PC-9 (cell line): ENCODE measurements around the gene ADRA1B. TPM values are rescaled to one million over a fixed set of nuclear protein-coding genes. Genes with fewer than 3 reads are reported as not detected.

Source experiments
- BruUV-seq: library from RNA; stranded (reverse); fragments of 400-500 nt; replicated peaks from 2 replicates; lab custom pipeline; 2021; lab: Mats Ljungman, UMichigan
- CTCF ChIA-PET: fragments of 300-600 bp; sonication (Branson Sonifier 250); formaldehyde crosslinking; loops from one replicate; lab custom pipeline; 2022; ENCODE audit warnings: antibody characterized with exemption; lab: Charles Lee
- POLR2A ChIA-PET: fragments of 300-600 bp; sonication (Branson Sonifier 250); formaldehyde crosslinking; loops from one replicate; lab custom pipeline; 2022; ENCODE audit warnings: antibody characterized with exemption; ENCODE audit not compliant: unreplicated experiment; lab: Charles Lee
- DNase-seq, 2 experiments: peaks; one replicate each; pipeline versions ENCODE4 v3.0.0 to v3.0.0-alpha.2; 2015 to 2022; ENCODE audit warnings: mixed read lengths in 1 of 2
- H2AFZ ChIP-seq: fragments of 200-600 bp; sonication (generic); 2 replicates; pipeline ENCODE4 v1.8.1; 2017; ENCODE audit warnings: antibody characterized with exemption
- H3F3A ChIP-seq: fragments of 200-600 bp; sonication (generic); 2 replicates; pipeline ENCODE4 v1.8.1; 2017; ENCODE audit warnings: antibody characterized with exemption, mild to moderate bottlenecking, low read depth; ENCODE audit not compliant: insufficient read depth
- H3K27ac ChIP-seq: fragments of 200-600 bp; sonication (generic); 2 replicates; pipeline ENCODE4 v1.6.1; 2016; ENCODE audit warnings: mixed run types
- H3K27me3 ChIP-seq: fragments of 200-600 bp; sonication (generic); 2 replicates; pipeline ENCODE4 v1.6.1; 2016; ENCODE audit warnings: low read depth, mixed run types; ENCODE audit not compliant: insufficient read depth
- H3K36me3 ChIP-seq: fragments of 200-600 bp; sonication (generic); 2 replicates; pipeline ENCODE4 v1.6.1; 2016; ENCODE audit warnings: low read depth, mixed run types
- H3K4me1 ChIP-seq: fragments of 200-600 bp; sonication (generic); replicated peaks from 2 replicates; pipeline ENCODE4 v1.6.1; 2016; ENCODE audit warnings: mixed run types; ENCODE audit not compliant: insufficient read depth
- H3K4me2 ChIP-seq: fragments of 200-600 bp; sonication (generic); 2 replicates; pipeline ENCODE4 v1.6.1; 2017; ENCODE audit warnings: mixed run types
- H3K4me3 ChIP-seq: fragments of 200-600 bp; sonication (generic); 2 replicates; pipeline ENCODE4 v1.6.1; 2016; ENCODE audit warnings: mixed run types
- H3K79me2 ChIP-seq: fragments of 200-600 bp; sonication (generic); 2 replicates; pipeline ENCODE4 v1.6.1; 2017; ENCODE audit warnings: low read depth, mixed run types
- H3K9me2 ChIP-seq: fragments of 200-600 bp; sonication (generic); 2 replicates; pipeline ENCODE4 v1.8.1; 2017; ENCODE audit warnings: mild to moderate bottlenecking; ENCODE audit not compliant: insufficient read depth
- H3K9me3 ChIP-seq: fragments of 200-600 bp; sonication (generic); 2 replicates; pipeline ENCODE4 v1.8.1; 2016; ENCODE audit warnings: low read depth; ENCODE audit not compliant: insufficient read depth
- H4K20me1 ChIP-seq: fragments of 200-600 bp; sonication (generic); 2 replicates; pipeline ENCODE4 v1.8.1; 2017; ENCODE audit not compliant: insufficient read depth
- EZH2 ChIP-seq: fragments of 200-600 bp; sonication (generic); IDR thresholded peaks from 2 replicates; pipeline ENCODE4 v1.8.0; 2017; ENCODE audit warnings: antibody characterized with exemption, low read depth
- intact Hi-C: fragments of 100-400 bp; cut with micrococcal nuclease; formaldehyde crosslinking; loops from one replicate; pipeline ENCODE4 v1.10.0; 2022; ENCODE audit not compliant: unreplicated experiment
- total RNA-seq: library from RNA; stranded (reverse); gene quantifications from 2 replicates; pipeline ENCODE4 v1.2.3, GENCODE V29; 2021
- TF ChIP-seq, protein P1 (sequence below): fragments of 200-600 bp; sonication (generic); conservative IDR thresholded peaks from 2 replicates; pipeline ENCODE4 v1.6.1; 2017; ENCODE audit warnings: mixed run types, antibody characterized with exemption, mild to moderate bottlenecking, moderate library complexity

ADRA1B gene
- total RNA-seq, 1 experiment from 2014 or later, result 4.6 TPM

DNA sequence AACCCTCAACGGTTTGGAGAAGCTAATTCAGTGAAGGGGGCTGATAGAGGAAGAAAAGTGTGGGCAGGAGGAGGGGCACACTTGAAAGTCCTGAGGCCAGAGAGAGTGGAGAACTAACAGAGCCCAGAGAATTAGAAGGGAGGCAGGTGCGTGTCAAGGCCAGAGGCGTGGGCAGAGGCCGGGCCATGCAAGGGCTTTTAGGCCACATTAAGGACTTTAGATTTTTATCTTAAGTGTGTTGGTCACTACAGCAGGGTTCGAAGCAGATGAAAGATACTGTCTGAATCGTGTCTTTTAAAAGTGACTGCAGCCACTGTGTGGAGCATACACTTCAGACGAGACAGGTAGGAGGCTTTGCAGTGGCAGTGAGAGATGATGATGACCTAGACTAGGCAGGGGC, 6.7 kb downstream of the ADRA1B start:
- POLR2A ChIA-PET, result no interaction called here
- Histone ChIP-seq H3K27me3 (no peaks in the 10 kb centered on the region), H3K9me2 (no peaks in the 10 kb centered on the region), H3K4me2 (no peak overlapping the region), H3K9me3 (no peaks in the 10 kb centered on the region), H3K79me2 (peaks cover 48% of the 10 kb centered on the region), H2AFZ (no peak overlapping the region), H3K4me1 (peaks cover 41% of the 10 kb centered on the region), H3K36me3 (no peaks in the 10 kb centered on the region), H3K27ac (no peak overlapping the region), H3K4me3 (no peak overlapping the region), H4K20me1 (0 out of 2 replicates have a peak, but pooled peaks cover 5% of the 10 kb centered on the region), H3F3A (no peaks in the 10 kb centered on the region; the same call in 1 of the 2 replicates)
- CTCF ChIA-PET, result interaction anchor here (0.6 kb wide), 1 partner anchor 467 kb away, joined by 3 read pairs; no protein-coding TSS in a partner anchor
- intact Hi-C loops, result no loop called here
- TF ChIP-seq, protein P1, sequence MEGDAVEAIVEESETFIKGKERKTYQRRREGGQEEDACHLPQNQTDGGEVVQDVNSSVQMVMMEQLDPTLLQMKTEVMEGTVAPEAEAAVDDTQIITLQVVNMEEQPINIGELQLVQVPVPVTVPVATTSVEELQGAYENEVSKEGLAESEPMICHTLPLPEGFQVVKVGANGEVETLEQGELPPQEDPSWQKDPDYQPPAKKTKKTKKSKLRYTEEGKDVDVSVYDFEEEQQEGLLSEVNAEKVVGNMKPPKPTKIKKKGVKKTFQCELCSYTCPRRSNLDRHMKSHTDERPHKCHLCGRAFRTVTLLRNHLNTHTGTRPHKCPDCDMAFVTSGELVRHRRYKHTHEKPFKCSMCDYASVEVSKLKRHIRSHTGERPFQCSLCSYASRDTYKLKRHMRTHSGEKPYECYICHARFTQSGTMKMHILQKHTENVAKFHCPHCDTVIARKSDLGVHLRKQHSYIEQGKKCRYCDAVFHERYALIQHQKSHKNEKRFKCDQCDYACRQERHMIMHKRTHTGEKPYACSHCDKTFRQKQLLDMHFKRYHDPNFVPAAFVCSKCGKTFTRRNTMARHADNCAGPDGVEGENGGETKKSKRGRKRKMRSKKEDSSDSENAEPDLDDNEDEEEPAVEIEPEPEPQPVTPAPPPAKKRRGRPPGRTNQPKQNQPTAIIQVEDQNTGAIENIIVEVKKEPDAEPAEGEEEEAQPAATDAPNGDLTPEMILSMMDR, result no peak
- DNase-seq, result no peak
- BruUV-seq, result no TSS peak

DNA sequence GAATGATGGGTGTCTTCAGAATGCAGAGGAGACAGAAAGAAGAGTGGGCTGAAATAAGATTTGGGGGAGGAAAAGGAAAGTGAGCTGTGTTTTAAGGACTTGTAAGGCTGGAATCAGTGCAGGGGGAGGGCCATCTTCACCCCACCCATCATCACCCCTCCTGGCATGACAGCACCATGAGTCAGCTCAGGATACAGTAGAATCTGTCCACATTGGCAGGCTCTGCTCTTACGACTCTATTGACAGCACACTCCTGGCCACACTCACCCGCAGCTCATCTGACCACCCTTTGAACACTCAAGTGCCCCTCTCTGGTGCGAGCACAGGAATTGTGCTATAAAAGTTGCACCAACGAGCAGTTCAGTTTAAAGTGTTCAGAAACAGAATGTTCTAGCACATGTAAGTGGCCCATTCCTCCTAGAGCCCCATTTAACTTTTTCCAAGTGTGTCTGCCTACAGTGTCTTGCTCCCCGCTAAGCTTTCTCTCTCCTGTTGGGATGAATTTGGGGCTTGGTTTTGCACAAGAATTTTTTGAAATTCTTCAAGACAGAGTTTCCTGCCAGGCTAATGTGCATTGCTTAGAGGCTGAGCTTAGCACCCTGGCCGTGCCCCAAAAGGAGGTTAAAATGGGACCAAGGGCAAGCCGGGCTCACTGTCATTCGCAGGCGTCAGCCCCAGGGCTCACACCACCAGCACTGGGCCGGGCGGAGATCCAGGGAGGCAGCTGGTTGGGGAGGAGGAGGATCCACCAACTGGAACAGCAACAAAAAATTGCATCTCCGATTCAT, 12.0 kb downstream of the ADRA1B start:
- intact Hi-C loops, result loop anchor here (2.0 kb wide), 1 partner anchor 52 kb away; no protein-coding TSS in a partner anchor
- Histone ChIP-seq H3K9me2 (no peaks in the 10 kb centered on the region), H2AFZ (no peak overlapping the region), H3K79me2 (peaks cover 15% of the 10 kb centered on the region; the same call in 1 of the 2 replicates), H3K4me3 (no peak overlapping the region), H3K4me1 (peaks cover 16% of the 10 kb centered on the region), H4K20me1 (0 out of 2 replicates have a peak, but pooled peaks cover 3% of the 10 kb centered on the region), H3K27ac (no peak overlapping the region), H3K4me2 (peak overlapping the region; percentile 57), H3K27me3 (no peaks in the 10 kb centered on the region), H3K9me3 (no peaks in the 10 kb centered on the region), H3F3A (no peaks in the 10 kb centered on the region; the same call in 1 of the 2 replicates), H3K36me3 (0 out of 2 replicates have a peak, but pooled peaks cover 4% of the 10 kb centered on the region)
- ChIA-PET CTCF (interaction anchor here (1.0 to 1.5 kb wide), 3 partner anchors 10 to 59 kb away, joined by 3 to 7 read pairs (median 4); partner anchors contain the start of gene ADRA1B), POLR2A (interaction anchor here (0.6 kb wide), 3 partner anchors 287 to 753 kb away, joined by 4 to 6 read pairs (median 4); no protein-coding TSS in a partner anchor)
- TSS peak; percentile 60 for BruUV-seq
- TF ChIP-seq, protein P1, result no peak
- TF ChIP-seq EZH2, result no peak
- DNase-seq, result peak; percentile 67 to 68

DNA sequence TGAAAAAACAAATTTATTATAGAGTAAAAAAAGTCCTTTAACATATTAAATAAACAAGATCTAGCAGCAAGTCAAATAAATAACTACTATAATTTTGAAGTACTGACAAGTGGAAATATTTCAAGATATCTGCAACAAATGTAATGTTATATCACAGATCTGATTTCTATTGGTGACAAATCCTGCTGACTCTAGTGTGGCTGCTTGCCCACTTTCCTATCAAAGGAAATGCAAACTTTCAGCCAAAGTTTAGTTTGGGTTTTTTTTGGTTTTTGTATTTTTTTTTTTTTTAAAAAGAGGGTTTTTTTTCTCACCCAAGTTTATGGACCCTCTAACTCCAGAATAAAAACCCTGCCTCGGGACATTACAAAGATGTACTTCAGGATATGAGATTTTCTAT, 12.9 kb downstream of the ADRA1B start:
- peaks cover 16% of the 10 kb centered on the region for H3K4me1 ChIP-seq
- intact Hi-C loops, result loop anchor here (2.0 kb wide), 1 partner anchor 52 kb away; no protein-coding TSS in a partner anchor
- H3K27me3 ChIP-seq, result no peaks in the 10 kb centered on the region
- no peak for DNase-seq
- H3K4me3 ChIP-seq, result no peak overlapping the region
- no peaks in the 10 kb centered on the region; the same call in 1 of the 2 replicates for H3F3A ChIP-seq
- no peak for TF ChIP-seq EZH2
- TF ChIP-seq, protein P1, result no peak
- H2AFZ ChIP-seq, result no peak overlapping the region
- H3K36me3 ChIP-seq, result 0 out of 2 replicates have a peak, but pooled peaks cover 4% of the 10 kb centered on the region
- no peaks in the 10 kb centered on the region for H3K9me3 ChIP-seq
- POLR2A ChIA-PET, result no interaction called here
- no peaks in the 10 kb centered on the region for H3K9me2 ChIP-seq
- CTCF ChIA-PET, result interaction anchor here (1.5 kb wide), 1 partner anchor 58 kb away, joined by 7 read pairs; no protein-coding TSS in a partner anchor
- peaks cover 15% of the 10 kb centered on the region; the same call in 1 of the 2 replicates for H3K79me2 ChIP-seq
- H3K4me2 ChIP-seq, result no peak overlapping the region
- H3K27ac ChIP-seq, result no peak overlapping the region
- 0 out of 2 replicates have a peak, but pooled peaks cover 3% of the 10 kb centered on the region for H4K20me1 ChIP-seq
- no TSS peak for BruUV-seq
